Measurements from ENCODE around the gene ARHGAP22. TPM values are rescaled to one million over a fixed set of nuclear protein-coding genes. Genes with fewer than 3 reads are reported as not detected.
A peak's percentile ranks its signal among the peaks of the same experiment; 100 is the strongest.

The ARHGAP22 gene
- total RNA-seq, 1 experiment from 2014 or later, result 13.5 TPM

DNA sequence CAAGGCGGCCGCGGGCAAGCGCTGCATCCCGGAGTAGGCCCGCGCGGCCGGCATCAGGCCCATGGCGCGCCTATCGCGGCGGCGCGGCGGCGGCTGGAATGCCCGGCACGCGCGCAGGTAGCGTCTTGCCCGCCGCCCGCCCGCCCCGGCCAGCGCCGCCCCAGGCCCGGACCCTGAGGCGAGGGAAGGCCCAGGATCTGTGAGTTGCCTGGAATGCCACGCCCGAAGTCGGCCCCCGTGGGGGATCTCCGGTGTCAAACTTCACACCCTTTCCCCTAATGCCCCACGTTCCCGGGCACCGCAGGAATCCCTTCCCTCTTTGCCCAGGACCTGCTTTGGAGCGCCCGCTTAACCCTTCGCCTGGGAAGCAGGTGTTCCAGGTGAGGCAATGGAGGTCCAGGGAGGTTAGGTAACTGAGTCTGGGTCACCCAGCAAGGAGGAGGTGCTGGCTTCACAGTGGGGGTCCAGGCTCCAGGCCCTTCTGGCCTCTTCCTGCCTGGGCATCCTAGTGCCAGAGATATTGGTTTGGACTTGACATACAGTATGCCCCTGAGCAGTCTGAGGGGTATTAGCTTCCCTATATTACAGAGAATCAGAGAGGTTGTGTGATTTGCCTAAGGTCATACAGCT, 138.1 kb downstream of the ARHGAP22 start:
- Mint-ChIP-seq H3K27me3 (ENCODE audit: insufficient read depth, unreplicated experiment) (no peaks in the 10 kb centered on the region), H3K4me3 (ENCODE audit: unreplicated experiment) (no peak overlapping the region), H3K4me1 (ENCODE audit: low read depth, unreplicated experiment) (peaks cover 35% of the 10 kb centered on the region), H3K9me3 (ENCODE audit: unreplicated experiment) (no peaks in the 10 kb centered on the region), H3K27ac (ENCODE audit: unreplicated experiment) (peak overlapping the region; percentile 34), H3K36me3 (ENCODE audit: insufficient read depth, unreplicated experiment) (peaks cover 4% of the 10 kb centered on the region)
- POLR2A ChIA-PET, result no interaction called here
- Histone ChIP-seq H3K4me3 (ENCODE audit: low read depth, low read length) (no peak overlapping the region), H3K27me3 (replicated peaks; ENCODE audit: control insufficient read depth, insufficient read depth, low read length) (no peaks in the 10 kb centered on the region), H3K4me1 (peaks cover 43% of the 10 kb centered on the region), H3K36me3 (ENCODE audit: control insufficient read depth, insufficient read depth, low read length) (no peaks in the 10 kb centered on the region), H3K9me3 (no peaks in the 10 kb centered on the region)
- peak in 1 of 2 experiments; percentile 46 for DNase-seq
- intact Hi-C loops (cut with micrococcal nuclease; ENCODE audit: unreplicated experiment), result no loop called here
- TF ChIP-seq, protein P1, sequence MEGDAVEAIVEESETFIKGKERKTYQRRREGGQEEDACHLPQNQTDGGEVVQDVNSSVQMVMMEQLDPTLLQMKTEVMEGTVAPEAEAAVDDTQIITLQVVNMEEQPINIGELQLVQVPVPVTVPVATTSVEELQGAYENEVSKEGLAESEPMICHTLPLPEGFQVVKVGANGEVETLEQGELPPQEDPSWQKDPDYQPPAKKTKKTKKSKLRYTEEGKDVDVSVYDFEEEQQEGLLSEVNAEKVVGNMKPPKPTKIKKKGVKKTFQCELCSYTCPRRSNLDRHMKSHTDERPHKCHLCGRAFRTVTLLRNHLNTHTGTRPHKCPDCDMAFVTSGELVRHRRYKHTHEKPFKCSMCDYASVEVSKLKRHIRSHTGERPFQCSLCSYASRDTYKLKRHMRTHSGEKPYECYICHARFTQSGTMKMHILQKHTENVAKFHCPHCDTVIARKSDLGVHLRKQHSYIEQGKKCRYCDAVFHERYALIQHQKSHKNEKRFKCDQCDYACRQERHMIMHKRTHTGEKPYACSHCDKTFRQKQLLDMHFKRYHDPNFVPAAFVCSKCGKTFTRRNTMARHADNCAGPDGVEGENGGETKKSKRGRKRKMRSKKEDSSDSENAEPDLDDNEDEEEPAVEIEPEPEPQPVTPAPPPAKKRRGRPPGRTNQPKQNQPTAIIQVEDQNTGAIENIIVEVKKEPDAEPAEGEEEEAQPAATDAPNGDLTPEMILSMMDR (IDR thresholded peaks at IDR 0.05; ENCODE audit: insufficient read depth in 1 of 2, low read depth in 1 of 2, low read length in 1 of 2, severe bottlenecking in 1 of 2, unreplicated experiment in 1 of 2), result no peak
- no TSS peak for BruUV-seq (replicated peaks)
- CTCF ChIA-PET, result interaction anchor here (1.3 to 1.7 kb wide), 2 partner anchors 11 to 189 kb away, joined by 3 to 5 read pairs; no protein-coding TSS in a partner anchor

DNA sequence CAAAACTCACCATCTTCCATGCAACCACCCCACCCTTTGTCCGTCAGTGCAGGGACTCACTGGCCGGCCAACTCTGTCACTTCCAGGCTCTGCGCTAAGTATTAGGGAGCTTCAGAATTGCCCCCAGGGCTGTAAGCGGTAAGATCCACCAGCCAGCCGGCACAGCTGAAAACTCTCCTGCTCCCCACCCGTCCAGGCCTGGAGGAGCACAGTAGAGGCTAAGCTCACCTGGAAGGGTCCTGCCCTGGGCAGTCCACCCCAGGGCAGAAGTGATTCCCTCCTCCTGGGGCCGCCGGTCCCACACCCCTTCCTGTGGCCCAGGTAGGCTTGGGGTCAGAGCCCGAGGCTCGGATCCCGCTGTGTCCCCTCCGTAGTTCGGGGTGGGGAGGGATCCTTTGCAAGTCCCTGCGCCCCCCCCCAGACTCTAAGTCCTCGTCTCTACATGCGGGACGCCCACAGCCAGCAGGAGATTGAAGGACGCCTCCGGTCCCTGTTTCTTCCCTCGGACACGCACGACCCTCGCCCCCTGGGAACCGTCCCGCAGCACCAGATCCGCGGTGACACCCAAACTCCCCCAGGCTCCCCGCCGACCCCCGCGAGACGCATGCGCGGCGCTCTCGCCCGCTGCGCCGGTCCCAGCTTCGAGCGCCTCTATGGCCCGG, 138.9 kb downstream of the ARHGAP22 start:
- no peaks in the 10 kb centered on the region for H3K36me3 ChIP-seq (ENCODE audit: control insufficient read depth, insufficient read depth, low read length)
- H3K4me3 ChIP-seq (ENCODE audit: low read depth, low read length), result no peak overlapping the region
- POLR2A ChIA-PET, result no interaction called here
- no peak overlapping the region for H3K4me3 Mint-ChIP-seq (ENCODE audit: unreplicated experiment)
- peaks cover 35% of the 10 kb centered on the region for H3K4me1 Mint-ChIP-seq (ENCODE audit: low read depth, unreplicated experiment)
- H3K27me3 Mint-ChIP-seq (ENCODE audit: insufficient read depth, unreplicated experiment), result no peaks in the 10 kb centered on the region
- CTCF ChIA-PET, result no interaction called here
- H3K9me3 ChIP-seq, result no peaks in the 10 kb centered on the region
- peaks cover 4% of the 10 kb centered on the region for H3K36me3 Mint-ChIP-seq (ENCODE audit: insufficient read depth, unreplicated experiment)
- intact Hi-C loops (cut with micrococcal nuclease; ENCODE audit: unreplicated experiment), result no loop called here
- no peaks in the 10 kb centered on the region for H3K27me3 ChIP-seq (replicated peaks; ENCODE audit: control insufficient read depth, insufficient read depth, low read length)
- TF ChIP-seq, protein P1 (IDR thresholded peaks at IDR 0.05; ENCODE audit: insufficient read depth in 1 of 2, low read depth in 1 of 2, low read length in 1 of 2, severe bottlenecking in 1 of 2, unreplicated experiment in 1 of 2), result no peak
- H3K4me1 ChIP-seq, result peaks cover 41% of the 10 kb centered on the region
- DNase-seq, result peak in 1 of 2 experiments; percentile 38
- H3K9me3 Mint-ChIP-seq (ENCODE audit: unreplicated experiment), result no peaks in the 10 kb centered on the region
- no TSS peak for BruUV-seq (replicated peaks)
- H3K27ac Mint-ChIP-seq (ENCODE audit: unreplicated experiment), result no peak overlapping the region

DNA sequence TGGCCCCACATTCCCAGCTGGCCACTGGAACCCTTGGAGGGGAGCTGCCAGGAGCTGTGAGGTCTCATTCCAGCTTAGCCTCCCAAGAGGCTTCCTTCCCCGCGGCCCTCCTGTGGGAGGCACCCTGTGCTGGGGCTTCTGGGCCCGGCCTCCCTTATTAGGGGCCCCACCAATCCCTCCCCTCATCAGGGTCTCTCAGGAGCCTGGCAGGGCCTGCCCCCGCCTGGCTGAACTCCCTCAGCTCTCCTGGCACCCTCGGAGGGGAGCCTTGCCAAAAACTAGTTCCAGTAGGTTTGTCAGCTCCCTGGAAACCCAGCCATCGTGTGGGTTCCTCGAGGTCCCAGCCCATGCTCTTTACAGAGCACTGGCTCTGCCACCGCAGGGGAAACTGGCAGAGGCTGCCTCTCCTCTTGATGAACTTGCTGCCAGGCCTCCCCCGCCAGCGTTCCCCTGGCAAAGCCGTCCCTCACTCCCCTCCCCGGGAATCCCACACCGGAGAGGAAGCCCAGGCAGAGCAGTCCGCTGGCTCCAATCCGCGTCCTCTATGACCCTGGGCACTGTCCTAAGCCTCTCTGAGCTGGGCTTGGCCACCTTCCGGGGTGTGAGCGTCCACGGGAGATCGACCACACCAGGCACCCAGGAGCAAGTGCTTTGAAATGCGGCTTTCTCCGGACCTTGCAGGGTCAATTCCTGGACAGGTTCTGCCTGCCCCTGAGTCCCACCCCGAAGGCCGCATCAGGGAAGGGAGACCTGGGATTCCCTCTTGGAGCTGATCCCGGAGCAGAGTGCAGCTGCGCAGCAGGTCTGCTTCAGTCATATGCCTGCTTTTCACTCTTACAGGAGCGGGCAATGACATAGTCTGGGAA, 139.8 kb downstream of the ARHGAP22 start:
- Mint-ChIP-seq H3K36me3 (ENCODE audit: insufficient read depth, unreplicated experiment) (peaks cover 4% of the 10 kb centered on the region), H3K27me3 (ENCODE audit: insufficient read depth, unreplicated experiment) (no peaks in the 10 kb centered on the region), H3K4me3 (ENCODE audit: unreplicated experiment) (no peak overlapping the region), H3K9me3 (ENCODE audit: unreplicated experiment) (no peaks in the 10 kb centered on the region), H3K4me1 (ENCODE audit: low read depth, unreplicated experiment) (peaks cover 35% of the 10 kb centered on the region), H3K27ac (ENCODE audit: unreplicated experiment) (no peak overlapping the region)
- POLR2A ChIA-PET, result no interaction called here
- H3K9me3 ChIP-seq, result no peaks in the 10 kb centered on the region
- TF ChIP-seq, protein P1 (IDR thresholded peaks at IDR 0.05; ENCODE audit: insufficient read depth in 1 of 2, low read depth in 1 of 2, low read length in 1 of 2, severe bottlenecking in 1 of 2, unreplicated experiment in 1 of 2), result no peak
- H3K4me3 ChIP-seq (ENCODE audit: low read depth, low read length), result no peak overlapping the region
- no peaks in the 10 kb centered on the region for H3K36me3 ChIP-seq (ENCODE audit: control insufficient read depth, insufficient read depth, low read length)
- H3K4me1 ChIP-seq, result peaks cover 33% of the 10 kb centered on the region
- CTCF ChIA-PET, result no interaction called here
- no peaks in the 10 kb centered on the region for H3K27me3 ChIP-seq (replicated peaks; ENCODE audit: control insufficient read depth, insufficient read depth, low read length)
- intact Hi-C loops (cut with micrococcal nuclease; ENCODE audit: unreplicated experiment), result loop anchor here (1.0 kb wide), 1 partner anchor 17 kb away; no protein-coding TSS in a partner anchor
- no TSS peak for BruUV-seq (replicated peaks)
- DNase-seq, result no peak

All from Caco-2 (cell line).